Gastrocnemius medialis (tissue), 4 donors: ENCODE results near the gene MGST3.

ENCODE experiments used
- CTCF ChIP-seq, 5 experiments: fragments of 450-650 bp in 3 of 5; fragments of 200-600 bp in 2 of 5; sonication (generic) in 2 of 5; IDR thresholded peaks in 4 of 5; conservative IDR thresholded peaks in 1 of 5; 1 replicate in 4 of 5; 2 replicates in 1 of 5; pipeline ENCODE4 v1.5.1; 2016 to 2019; ENCODE audit warnings: antibody characterized with exemption in 5 of 5, mild to moderate bottlenecking in 3 of 5, moderate library complexity in 3 of 5
- POLR2A ChIP-seq, 2 donors: fragments of 450-650 bp; IDR thresholded peaks; one replicate each; pipeline ENCODE4 v1.6.1; 2017; ENCODE audit warnings: antibody characterized with exemption in 2 of 2, mild to moderate bottlenecking in 2 of 2, moderate library complexity in 2 of 2

GRCh38 chr1:165635329-165635728 lies 4.3 kb downstream of the MGST3 start:
- no peak for TF ChIP-seq CTCF (IDR thresholded peaks at IDR 0.05 in 4 of 5, conservative IDR thresholded peaks at IDR 0.05 in 1 of 5)
- no peak for TF ChIP-seq POLR2A (IDR thresholded peaks at IDR 0.05)
